ENCODE results near the gene EML6. TPM values are rescaled to one million over a fixed set of nuclear protein-coding genes. Genes with fewer than 3 reads are reported as not detected.

Gene EML6
- total RNA-seq, 1 experiment from 2014 or later, result 1.5 TPM

- H3K27ac Mint-ChIP-seq, result no peak overlapping the region; a peak in 2 of 7 replicates
These were observed 288.6 kb downstream of the EML6 start for GRCh38 chr2:55011831-55012671.

More at GRCh38 chr2:55011831-55012671, 288.6 kb downstream of the EML6 start:
- no peaks in the 10 kb centered on the region for H3K27me3 Mint-ChIP-seq (ENCODE audit: low read depth)
- H3K4ac ChIP-seq (ENCODE audit: low read depth, low read length), result no peak overlapping the region
- H3K23me2 ChIP-seq (ENCODE audit: insufficient read length, low read depth, low read length, poor library complexity, severe bottlenecking), result no peaks in the 10 kb centered on the region
- no peak overlapping the region for H2BK20ac ChIP-seq (ENCODE audit: low read depth, low read length, poor library complexity, severe bottlenecking)
- H2BK5ac ChIP-seq (ENCODE audit: insufficient read length, low read length), result no peak overlapping the region
- no peak overlapping the region for H2BK120ac ChIP-seq (ENCODE audit: low read depth, low read length, poor library complexity, severe bottlenecking)
- no peak overlapping the region for H3K27ac ChIP-seq (ENCODE audit: insufficient read length, low read depth, low read length)
- H4K5ac ChIP-seq (ENCODE audit: insufficient read length, low read depth, low read length), result no peak overlapping the region
- H4K8ac ChIP-seq (replicated peaks; ENCODE audit: insufficient read length, low read depth, low read length), result no peak overlapping the region
- WGBS (ENCODE audit: extremely low coverage, insufficient read length, low lambda C conversion rate), result no CpG with 5 or more reads among the region's 6 CpGs
- no peaks in the 10 kb centered on the region for H3K9me3 Mint-ChIP-seq
- no peak overlapping the region for H3K14ac ChIP-seq (ENCODE audit: insufficient read depth, low read length)
- H3K4me3 Mint-ChIP-seq, result no peak overlapping the region
- no peak for DNase-seq
- no peaks in the 10 kb centered on the region for H4K20me1 ChIP-seq (ENCODE audit: control insufficient read depth, insufficient read depth, insufficient read length)
- no peak overlapping the region for H2BK12ac ChIP-seq (ENCODE audit: insufficient read length, low read depth, low read length)
- H3K79me2 ChIP-seq (ENCODE audit: insufficient read depth, low read length), result peaks cover 38% of the 10 kb centered on the region
- H3K36me3 Mint-ChIP-seq (ENCODE audit: insufficient read depth in 1 of 3, low read depth in 3 of 3), result no peaks in the 10 kb centered on the region
- TF ChIP-seq CTCF (conservative IDR thresholded peaks at IDR 0.05), result no peak
- H3K4me1 Mint-ChIP-seq, result peaks cover 44 to 61% of the 10 kb centered on the region in 2 experiments
- no peak overlapping the region for H3K56ac ChIP-seq (ENCODE audit: insufficient read length, low read depth, low read length)
- no peak overlapping the region for H2BK15ac ChIP-seq (ENCODE audit: low read depth, low read length)
- no peaks in the 10 kb centered on the region for H3K27me3 ChIP-seq (ENCODE audit: insufficient read depth, low read length)
- H3T11ph ChIP-seq (ENCODE audit: low read length), result no peak overlapping the region
- H3K18ac ChIP-seq (ENCODE audit: insufficient read length, low read depth, low read length), result no peak overlapping the region
- no peak overlapping the region for H3K23ac ChIP-seq (ENCODE audit: insufficient read length, low read depth, low read length)
- H3K79me1 ChIP-seq (ENCODE audit: insufficient read depth, low read depth, low read length, poor library complexity, severe bottlenecking), result peaks cover 5% of the 10 kb centered on the region
- H3K4me2 ChIP-seq (ENCODE audit: insufficient read depth, insufficient read length, low read length), result no peak overlapping the region
- peaks cover 3% of the 10 kb centered on the region; the same call in 1 of the 2 replicates for H3K4me1 ChIP-seq (ENCODE audit: insufficient read depth, low read length)
- H3K9me3 ChIP-seq (ENCODE audit: control insufficient read depth, low read depth, low read length), result no peaks in the 10 kb centered on the region
- no peak overlapping the region for H4K91ac ChIP-seq (ENCODE audit: insufficient read length, low read depth, low read length)
- H2AK5ac ChIP-seq (ENCODE audit: insufficient read length, low read length), result no peak overlapping the region
- no peak overlapping the region for H3K9ac ChIP-seq (ENCODE audit: extremely low read depth, insufficient read length, low read length)
- no peak overlapping the region for H2AFZ ChIP-seq (ENCODE audit: low read length)
